HG03520 (cell line): ENCODE measurements around the gene EPS15.
"Not testable (repeated sequence)": the region's sequence is repeated elsewhere in the genome, so short reads cannot be mapped to it uniquely, and the experiment has no call there.

Source experiments
- ATAC-seq: cut with Tn5 transposase; IDR thresholded peaks from one replicate; pipeline ENCODE4 v1.9.1; 2021; ENCODE audit warnings: mild to moderate bottlenecking, moderate library complexity; ENCODE audit not compliant: unreplicated experiment

Gene EPS15

DNA sequence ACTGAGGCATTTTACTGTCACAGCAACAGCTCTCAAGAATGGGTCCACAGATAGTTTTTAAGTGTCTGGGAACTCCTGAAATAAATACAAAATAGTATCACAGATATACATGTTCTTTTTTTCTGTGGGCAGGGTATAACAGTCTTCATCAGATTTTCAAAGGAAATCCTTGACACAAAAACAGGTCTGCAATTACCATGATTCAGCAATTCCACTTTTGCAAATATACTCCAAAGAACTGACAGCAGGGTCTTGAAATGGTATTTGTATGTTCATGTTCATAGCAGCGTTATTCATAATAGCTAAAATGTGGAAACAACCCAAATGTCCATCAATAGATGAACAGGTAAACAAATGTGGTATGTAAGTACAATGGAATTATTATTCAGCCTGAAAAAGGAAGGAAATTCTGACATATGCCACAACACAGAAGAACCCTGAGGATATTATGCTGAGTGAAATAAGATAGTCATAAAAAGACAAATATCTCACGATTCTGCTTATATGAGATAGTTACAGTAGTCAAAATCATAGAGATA, 85.0 kb downstream of the EPS15 start:
- ATAC-seq, result no peak

GRCh38 chr1:51433269-51433971, 85.6 kb downstream of the EPS15 start:
- ATAC-seq, result no peak

GRCh38 chr1:51432146-51432545, 86.9 kb downstream of the EPS15 start:
- no peak for ATAC-seq

- no peak for ATAC-seq
Observed at GRCh38 chr1:51427438-51427837, 91.6 kb downstream of the EPS15 start.

DNA sequence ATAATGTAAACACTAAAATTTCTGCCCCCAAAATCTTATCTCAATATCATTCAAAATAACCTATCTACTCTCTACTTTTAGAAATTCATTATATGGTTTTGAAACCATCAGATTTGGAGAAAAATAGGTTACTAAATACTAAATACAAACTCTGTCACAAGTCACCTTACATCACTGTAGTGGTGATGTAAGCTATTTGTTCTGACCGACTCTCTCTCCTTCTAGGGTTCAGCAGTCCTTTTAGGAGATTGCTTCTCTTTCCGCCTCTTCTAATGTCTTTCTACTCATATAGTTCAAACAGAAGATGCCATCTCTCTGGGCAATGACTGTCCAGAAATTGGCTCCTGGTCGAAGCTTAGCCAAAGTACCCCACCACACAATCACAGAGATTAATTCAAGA, 93.1 kb downstream of the EPS15 start:
- no peak for ATAC-seq

DNA sequence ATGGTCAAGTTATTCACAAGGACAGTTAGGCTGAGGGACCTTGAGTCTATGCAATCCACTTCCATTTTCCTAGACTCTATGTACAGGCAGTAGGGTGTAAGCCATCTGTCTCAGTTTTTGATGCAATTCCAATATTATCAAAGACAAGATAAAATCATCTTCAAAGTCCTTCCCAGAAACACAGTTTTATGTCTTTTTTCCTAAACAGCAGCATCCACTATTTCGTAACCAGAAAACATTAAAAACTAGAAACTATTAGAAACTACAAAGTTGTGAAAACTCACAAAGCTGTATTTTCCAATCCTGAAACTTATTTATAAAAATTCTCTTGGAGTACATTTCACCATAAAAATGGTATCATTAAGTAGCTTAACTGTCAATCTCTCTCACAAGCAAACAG, 93.8 kb downstream of the EPS15 start:
- ATAC-seq, result no peak

DNA sequence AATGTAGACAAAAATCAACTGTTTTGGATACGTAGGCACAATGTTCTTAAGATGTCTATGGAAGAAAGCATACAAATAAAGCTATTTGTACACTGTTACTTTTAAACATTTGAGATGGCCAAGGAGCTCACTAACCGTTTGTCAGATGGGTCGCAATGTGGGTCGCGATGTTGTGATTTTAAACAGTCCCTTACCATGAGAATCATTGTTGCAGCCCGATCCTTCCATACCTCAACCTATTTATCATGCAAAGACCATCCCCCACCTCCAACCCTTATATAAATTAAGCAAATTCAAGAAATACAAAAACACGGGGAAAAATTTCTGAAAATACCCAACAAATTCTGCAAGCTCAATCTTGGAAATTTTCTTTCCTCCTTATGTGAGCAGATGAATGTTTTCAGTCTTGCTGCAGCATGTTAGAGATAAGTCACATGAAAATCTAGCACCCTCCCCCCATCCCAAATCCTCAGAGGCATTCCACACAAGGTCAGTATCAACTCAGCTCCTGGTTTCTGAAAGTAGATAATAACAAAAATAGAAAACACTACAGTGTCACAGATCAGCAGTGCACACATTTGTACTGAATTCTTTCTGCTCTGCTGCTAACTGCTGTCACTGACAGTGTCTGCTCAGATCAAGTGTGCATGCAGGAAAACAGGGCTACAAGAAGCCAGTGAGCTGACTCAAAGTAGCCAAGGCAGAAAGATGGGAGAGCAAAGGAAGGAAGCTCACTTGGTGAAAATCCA, 95.8 kb downstream of the EPS15 start:
- ATAC-seq, result no peak

DNA sequence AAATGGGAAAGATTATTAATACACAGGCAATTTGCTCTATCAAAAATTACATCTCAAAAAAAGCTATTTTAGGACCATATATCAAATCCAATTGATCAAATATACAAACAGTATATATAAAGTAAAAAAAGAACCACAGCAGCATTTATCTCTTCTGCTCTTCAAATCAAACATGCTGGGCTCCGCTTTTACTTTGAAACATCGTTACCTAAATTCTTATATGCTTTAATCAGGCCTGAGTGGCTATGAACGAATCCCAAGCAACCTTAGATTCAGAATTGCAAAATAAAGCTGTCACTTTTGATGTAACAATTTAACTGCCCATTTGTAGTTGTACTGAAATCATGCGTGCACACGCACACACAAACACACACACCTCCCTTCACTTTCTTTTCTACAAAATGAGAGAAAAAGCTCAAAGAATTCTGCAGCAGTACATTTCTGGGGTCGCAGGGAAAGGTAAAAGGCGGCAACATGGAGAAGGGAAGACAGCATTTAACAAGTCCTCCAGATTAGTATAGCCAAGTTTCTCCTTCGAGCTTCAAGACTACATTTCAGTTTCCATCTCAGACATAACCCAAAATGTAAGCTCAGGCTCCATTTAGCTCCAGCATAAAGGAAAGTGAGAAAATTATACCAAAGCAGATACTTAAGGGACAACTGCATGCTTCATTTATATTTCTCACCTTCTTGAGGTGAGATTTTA, 96.5 kb downstream of the EPS15 start:
- no peak for ATAC-seq

GRCh38 chr1:51421964-51422363, 97.1 kb downstream of the EPS15 start:
- ATAC-seq, result no peak

DNA sequence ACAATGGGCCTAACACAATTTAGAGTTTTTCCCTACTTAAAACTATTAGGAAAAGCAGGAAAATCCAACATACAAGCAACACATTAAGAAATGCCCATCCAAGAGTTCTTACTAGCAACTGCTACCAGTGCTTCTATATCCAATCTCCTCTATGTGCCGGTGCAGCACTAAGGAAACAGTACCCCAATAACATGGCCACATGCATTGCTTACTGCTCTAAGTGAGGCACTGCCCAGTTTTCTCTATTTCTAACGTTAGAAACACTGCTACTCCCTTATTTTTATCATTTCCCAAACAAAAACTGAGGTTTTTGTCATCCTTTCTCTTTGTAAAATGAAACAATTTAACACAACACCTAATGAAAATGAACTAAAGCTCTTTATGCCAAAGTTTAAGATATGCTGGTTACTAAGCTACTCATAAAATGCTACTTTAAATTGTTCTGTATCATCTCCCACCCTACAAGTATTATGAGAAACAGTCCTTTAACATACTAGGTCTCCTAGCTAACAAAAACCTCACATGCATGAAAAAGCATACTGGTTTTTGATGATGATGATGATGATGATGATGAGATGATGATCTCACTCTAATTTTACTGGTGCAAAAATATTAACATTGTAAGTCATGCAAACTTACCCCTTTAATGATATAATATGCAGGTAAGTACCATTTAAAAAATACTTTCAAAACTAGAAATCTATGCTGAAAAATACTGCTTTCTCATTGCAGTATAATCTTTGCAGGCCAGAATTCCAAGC, 98.0 kb downstream of the EPS15 start:
- no peak for ATAC-seq

- no peak for ATAC-seq
Observed at GRCh38 chr1:51418384-51418959, 100.6 kb downstream of the EPS15 start.

DNA sequence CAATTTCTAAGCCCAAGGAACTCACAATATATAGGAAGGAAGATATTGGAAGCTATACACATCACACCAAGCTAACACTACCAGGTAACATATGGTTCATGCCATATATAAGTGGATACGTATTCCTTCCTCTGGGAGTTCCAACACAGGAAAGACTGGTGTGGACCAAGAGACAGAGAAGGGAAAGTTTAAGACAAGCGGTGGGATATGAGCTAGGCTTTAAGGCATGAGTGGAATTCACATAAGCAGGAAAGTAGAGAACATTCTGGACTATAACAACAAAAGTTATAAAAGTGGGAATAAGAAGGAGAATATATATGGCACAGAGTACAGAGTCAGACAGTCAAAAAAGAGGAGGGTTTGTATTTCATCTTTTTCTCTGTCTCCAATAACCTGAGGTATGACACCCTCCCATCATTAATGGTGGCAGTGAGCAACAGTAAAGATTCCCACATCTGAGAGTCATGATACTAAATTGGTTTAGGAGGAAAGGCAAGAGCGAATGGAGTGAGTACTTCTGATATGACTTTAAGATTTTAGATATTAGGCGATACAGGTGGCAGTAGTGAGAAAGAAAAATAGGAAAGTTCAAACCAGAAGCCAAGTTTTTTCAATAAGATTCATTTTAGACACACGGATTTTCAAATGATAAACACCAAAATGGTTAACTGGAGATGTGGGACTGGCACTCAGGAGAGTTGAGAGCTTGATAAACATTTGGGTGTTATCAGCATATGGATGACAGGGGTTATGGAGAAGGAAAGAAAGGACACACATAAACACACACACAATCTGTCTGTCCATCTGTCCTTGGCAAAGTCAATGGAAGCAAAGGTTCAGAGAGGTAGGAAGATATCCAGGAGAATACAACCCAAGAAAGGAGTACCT, 101.3 kb downstream of the EPS15 start:
- ATAC-seq, result no peak

DNA sequence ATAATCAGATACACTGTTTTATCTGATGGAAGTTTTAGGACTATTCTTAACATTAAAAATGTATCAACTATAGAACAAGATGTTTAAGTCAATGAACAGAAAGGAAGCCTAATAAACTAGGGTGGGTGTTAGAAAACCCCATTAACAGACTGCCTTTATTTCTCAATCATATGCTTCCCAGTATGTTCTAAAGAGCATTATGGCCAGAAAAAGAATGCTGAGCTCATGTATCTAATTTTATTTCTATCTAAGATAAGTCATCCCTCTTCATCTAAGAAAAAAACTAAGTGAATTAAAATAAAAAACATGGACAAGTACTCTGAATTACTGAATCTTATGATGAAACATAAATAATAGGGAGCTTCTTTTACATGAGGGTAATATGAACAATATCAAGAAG, 102.2 kb downstream of the EPS15 start:
- ATAC-seq, result no peak

DNA sequence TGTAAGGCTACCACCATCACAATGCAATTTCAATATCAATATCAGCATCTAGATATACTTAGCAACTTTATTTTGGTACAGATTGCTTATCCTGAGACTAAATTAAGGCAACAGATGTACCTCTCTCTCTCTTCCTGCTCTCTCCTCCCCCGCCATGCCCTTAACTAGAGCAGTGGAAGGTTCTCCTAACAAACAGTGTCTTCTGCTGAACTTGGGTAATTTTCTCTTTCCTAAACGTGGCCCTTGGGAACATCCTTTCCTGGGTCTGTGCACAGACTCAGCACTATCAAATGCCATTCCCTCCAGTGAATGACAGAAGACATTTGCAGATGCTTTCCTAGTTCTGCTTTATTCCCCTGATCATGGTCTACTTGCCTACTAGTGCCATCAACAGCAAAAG, 103.1 kb downstream of the EPS15 start:
- ATAC-seq, result no peak

DNA sequence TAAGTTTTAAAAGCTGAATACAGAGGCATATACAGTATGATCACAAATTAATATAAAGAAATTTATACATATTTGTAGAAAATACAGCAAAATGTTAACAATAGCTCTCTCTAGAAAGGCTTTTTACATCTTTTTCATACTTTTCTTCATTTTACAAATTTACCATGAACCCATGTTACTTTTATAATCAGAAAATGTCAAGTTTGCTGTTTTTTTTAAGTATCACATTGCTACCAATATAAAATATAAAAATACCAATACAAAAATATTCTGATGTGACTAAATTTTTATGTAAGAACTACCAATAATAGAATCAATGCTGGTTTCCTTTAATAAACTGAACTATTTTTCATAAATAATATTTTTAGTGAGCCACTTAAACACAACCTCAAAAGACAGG, 104.3 kb downstream of the EPS15 start:
- ATAC-seq, result no peak

GRCh38 chr1:51411820-51412219, 107.2 kb downstream of the EPS15 start:
- not testable (repeated sequence) for ATAC-seq

GRCh38 chr1:51410568-51411460, 108.3 kb downstream of the EPS15 start:
- no peak for ATAC-seq

- ATAC-seq, result not testable (repeated sequence)
Observed at GRCh38 chr1:51409755-51410541, 109.1 kb downstream of the EPS15 start.
